ENCODE data around the gene TNFSF18. TPM values are rescaled to one million over a fixed set of nuclear protein-coding genes. Genes with fewer than 3 reads are reported as not detected.

The TNFSF18 gene
- total RNA-seq, 1 donor from 2014 or later, result 0.58 TPM

- TF ChIP-seq CTCF (conservative IDR thresholded peaks at IDR 0.05), result no peak
Measured at GRCh38 chr1:173016419-173016818, 34.3 kb downstream of the TNFSF18 start.

GRCh38 chr1:173015629-173016028 lies 35.1 kb downstream of the TNFSF18 start:
- Mint-ChIP-seq H3K9me3 (no peaks in the 10 kb centered on the region), H3K27ac (no peak overlapping the region), H3K27me3 (no peaks in the 10 kb centered on the region), H3K4me1 (ENCODE audit: unreplicated experiment) (no peaks in the 10 kb centered on the region), H3K4me3 (no peak overlapping the region), H3K36me3 (no peaks in the 10 kb centered on the region)
- TF ChIP-seq CTCF (conservative IDR thresholded peaks at IDR 0.05), result no peak
- no peak for DNase-seq (ENCODE audit: extremely low spot score, unreplicated experiment)

More at GRCh38 chr1:173016419-173016818, 34.3 kb downstream of the TNFSF18 start:
- H3K4me1 Mint-ChIP-seq (ENCODE audit: unreplicated experiment), result no peaks in the 10 kb centered on the region
- H3K9me3 Mint-ChIP-seq, result no peaks in the 10 kb centered on the region
- H3K4me3 Mint-ChIP-seq, result no peak overlapping the region
- DNase-seq (ENCODE audit: extremely low spot score, unreplicated experiment), result no peak
- no peaks in the 10 kb centered on the region for H3K27me3 Mint-ChIP-seq
- H3K36me3 Mint-ChIP-seq, result no peaks in the 10 kb centered on the region
- no peak overlapping the region for H3K27ac Mint-ChIP-seq

- Mint-ChIP-seq H3K9me3 (no peaks in the 10 kb centered on the region), H3K27me3 (no peaks in the 10 kb centered on the region), H3K4me1 (ENCODE audit: unreplicated experiment) (no peaks in the 10 kb centered on the region), H3K4me3 (no peak overlapping the region), H3K27ac (no peak overlapping the region), H3K36me3 (no peaks in the 10 kb centered on the region)
- no peak for DNase-seq (ENCODE audit: extremely low spot score, unreplicated experiment)
- no peak for TF ChIP-seq CTCF (conservative IDR thresholded peaks at IDR 0.05)
Measured at GRCh38 chr1:173014160-173014559, 36.6 kb downstream of the TNFSF18 start.

- DNase-seq (ENCODE audit: extremely low spot score, unreplicated experiment), result no peak
- H3K4me3 Mint-ChIP-seq, result no peak overlapping the region
- no peaks in the 10 kb centered on the region for H3K36me3 Mint-ChIP-seq
- TF ChIP-seq CTCF (conservative IDR thresholded peaks at IDR 0.05), result no peak
- H3K27ac Mint-ChIP-seq, result no peak overlapping the region
- H3K9me3 Mint-ChIP-seq, result no peaks in the 10 kb centered on the region
- no peaks in the 10 kb centered on the region for H3K4me1 Mint-ChIP-seq (ENCODE audit: unreplicated experiment)
- H3K27me3 Mint-ChIP-seq, result no peaks in the 10 kb centered on the region
Measured at GRCh38 chr1:173012126-173012525, 38.6 kb downstream of the TNFSF18 start.

GRCh38 chr1:173009597-173009996 lies 41.1 kb downstream of the TNFSF18 start:
- Mint-ChIP-seq H3K4me3 (no peak overlapping the region), H3K9me3 (no peaks in the 10 kb centered on the region), H3K27ac (no peak overlapping the region), H3K36me3 (no peaks in the 10 kb centered on the region), H3K4me1 (ENCODE audit: unreplicated experiment) (no peaks in the 10 kb centered on the region), H3K27me3 (no peaks in the 10 kb centered on the region)
- no peak for TF ChIP-seq CTCF (conservative IDR thresholded peaks at IDR 0.05)
- DNase-seq (ENCODE audit: extremely low spot score, unreplicated experiment), result no peak

Data from type B pancreatic cell (in vitro differentiated cells).